Ovary (tissue), 9 donors: ENCODE data around the gene NSMCE1. TPM values are rescaled to one million over a fixed set of nuclear protein-coding genes. Genes with fewer than 3 reads are reported as not detected.
"Not testable (repeated sequence)": the region's sequence is repeated elsewhere in the genome, so short reads cannot be mapped to it uniquely, and the experiment has no call there.

Source experiments
- DNase-seq, 5 donors: peaks; one replicate each; pipeline ENCODE4 v3.0.0-alpha.2; 2019 to 2020
- H3K27ac ChIP-seq, 2 donors: fragments of 200-600 bp; one replicate each; pipeline versions ENCODE4 v1.5.1 to v1.8.0; 2019 to 2022
- H3K27me3 ChIP-seq: fragments of 200-600 bp; one replicate; pipeline ENCODE4 v1.8.0; 2022
- H3K36me3 ChIP-seq: fragments of 200-600 bp; sonication (generic); one replicate; pipeline ENCODE4 v1.5.1; 2019
- H3K4me1 ChIP-seq: one replicate; pipeline ENCODE4 v1.8.1; 2013; ENCODE audit warnings: mild to moderate bottlenecking, moderate library complexity; ENCODE audit not compliant: insufficient read depth
- H3K4me3 ChIP-seq: fragments of 200-600 bp; sonication (generic); one replicate; pipeline ENCODE4 v1.5.1; 2017
- H3K9me3 ChIP-seq, 2 donors: fragments of 200-600 bp in 1 of 2; sonication (generic) in 1 of 2; one replicate each; pipeline versions ENCODE4 v1.5.1 to v1.8.1; 2013 to 2019; ENCODE audit warnings: mild to moderate bottlenecking in 1 of 2, moderate library complexity in 1 of 2
- CTCF ChIP-seq, 3 donors: fragments of 450-650 bp in 2 of 3; fragments of 200-600 bp in 1 of 3; IDR thresholded peaks; one replicate each; pipeline versions ENCODE4 v1.5.1 to v1.8.0; 2016 to 2022; ENCODE audit warnings: antibody characterized with exemption in 3 of 3, mild to moderate bottlenecking in 1 of 3
- EP300 ChIP-seq: sonication (generic); formaldehyde crosslinking; IDR thresholded peaks from one replicate; pipeline ENCODE4 v1.6.1; 2017; ENCODE audit warnings: antibody characterized with exemption
- POLR2A ChIP-seq: fragments of 450-650 bp; IDR thresholded peaks from one replicate; pipeline ENCODE4 v1.6.1; 2017; ENCODE audit warnings: antibody characterized with exemption, mild to moderate bottlenecking, moderate library complexity
- WGBS, 3 donors: extraction: QIAGEN DNeasy Blood & Tissue Kit in 1 of 3; methylation state at CpG; one replicate each; pipeline versions ENCODE4 v1.1.5 to v1.1.7; 2013 to 2017; 5-methylcytosine and 5-hydroxymethylcytosine counted together
- intact Hi-C, 4 donors: fragments of 100-400 bp; cut with DNase I; formaldehyde crosslinking; loops; one replicate each; pipeline versions ENCODE4 v1.11.0 to v1.15.1; 2022 to 2023
- polyA plus RNA-seq, 2 donors: library from polyadenylated mRNA; stranded (reverse); fragments of 200-250 nt in 1 of 2; fragments of 350-450 nt in 1 of 2; fragmentation: Illumina TruSeq in 1 of 2; extraction: RNeasy Lipid Tissue Mini Kit (QIAGEN cat#74804) in 1 of 2; gene quantifications; one replicate each; pipeline ENCODE4 v1.2.3, GENCODE V29; 2013 to 2014
- total RNA-seq, 7 donors: library from RNA; depleted of rRNA in 2 of 7; stranded (reverse); fragments of >200 nt in 2 of 7; fragmentation: NEBNext Ultra II Directional in 3 of 7; extraction: Animal tissue kit (Norgen Biotek cat#: 25700) in 3 of 7; gene quantifications; one replicate each; pipeline versions ENCODE4 v1.1.0 to v1.2.4, GENCODE V29; 2016 to 2023
- donor health status: DM: no; HTN: no; CAD: no; lungs with moderate emphysema.
- donor health status: DM: no; HTN: no; CAD: no.
- donor health status: Bipolar disorder and iron deficiency.
- donor health status: DM: yes; HTN: yes; CAD: no.
- donor health status: DM: no; HTN: no; CAD: no.
- donor health status: DM: yes; HTN: yes; CAD: no.

The NSMCE1 gene
- total and polyA plus RNA-seq, 9 donors: 19.8 to 68.4 (median 51.2) TPM

GRCh38 chr16:27289669-27290068 lies 21.1 kb upstream of the NSMCE1 start:
- 79 to 84% (median 81%) methylated on average over 6 of the region's 6 CpGs for WGBS, 3 donors
- DNase-seq: no peak
- H3K27me3 ChIP-seq: no peaks in the 10 kb centered on the region
- no peak overlapping the region for H3K4me3 ChIP-seq
- H3K4me1 ChIP-seq: no peaks in the 10 kb centered on the region
- TF ChIP-seq EP300: no peak
- TF ChIP-seq CTCF (IDR thresholded peaks at IDR 0.05): no peak
- TF ChIP-seq POLR2A: no peak
- no peaks in the 10 kb centered on the region for H3K9me3 ChIP-seq
- no peaks in the 10 kb centered on the region for H3K36me3 ChIP-seq
- no peak overlapping the region for H3K27ac ChIP-seq
- intact Hi-C loops: loop anchor here in 1 of 4 donors (10.0 kb wide), 1 partner anchor 55 kb away; no protein-coding TSS in a partner anchor

GRCh38 chr16:27288313-27288712 lies 19.7 kb upstream of the NSMCE1 start:
- WGBS, 3 donors: 86 to 90% (median 88%) methylated on average over 6 of the region's 6 CpGs
- H3K27ac ChIP-seq, H3K27me3 ChIP-seq, H3K9me3 ChIP-seq, H3K4me3 ChIP-seq, H3K36me3 ChIP-seq, H3K4me1 ChIP-seq, DNase-seq: not testable (repeated sequence)
- intact Hi-C loops: loop anchor here in 1 of 4 donors (10.0 kb wide), 1 partner anchor 56 kb away; no protein-coding TSS in a partner anchor

GRCh38 chr16:27287887-27288286 lies 19.3 kb upstream of the NSMCE1 start:
- 93 to 94% (median 93%) methylated on average over 11 of the region's 11 CpGs for WGBS, 3 donors
- Histone ChIP-seq H3K27ac (no peak overlapping the region), H3K9me3 (no peaks in the 10 kb centered on the region), H3K4me1 (no peaks in the 10 kb centered on the region), H3K36me3 (no peaks in the 10 kb centered on the region), H3K27me3 (no peaks in the 10 kb centered on the region), H3K4me3 (no peak overlapping the region)
- TF ChIP-seq CTCF (IDR thresholded peaks at IDR 0.05) (no peak), EP300 (no peak), POLR2A (no peak)
- intact Hi-C loops: loop anchor here in 1 of 4 donors (10.0 kb wide), 1 partner anchor 57 kb away; no protein-coding TSS in a partner anchor
- no peak for DNase-seq

GRCh38 chr16:27287051-27287811 lies 18.7 kb upstream of the NSMCE1 start:
- Histone ChIP-seq H3K4me3 (no peak overlapping the region), H3K36me3 (no peaks in the 10 kb centered on the region), H3K27me3 (no peaks in the 10 kb centered on the region), H3K27ac (no peak overlapping the region), H3K4me1 (no peaks in the 10 kb centered on the region), H3K9me3 (no peaks in the 10 kb centered on the region)
- intact Hi-C loops: loop anchor here in 1 of 4 donors (10.0 kb wide), 1 partner anchor 58 kb away; no protein-coding TSS in a partner anchor
- TF ChIP-seq EP300: no peak
- no peak for TF ChIP-seq CTCF (IDR thresholded peaks at IDR 0.05)
- no peak for TF ChIP-seq POLR2A
- 93 to 96% (median 96%) methylated on average over 8 of the region's 8 CpGs for WGBS, 3 donors
- DNase-seq: no peak

- H3K36me3 ChIP-seq: no peaks in the 10 kb centered on the region
- H3K27ac ChIP-seq: no peak overlapping the region
- no peak for TF ChIP-seq CTCF (IDR thresholded peaks at IDR 0.05)
- H3K4me1 ChIP-seq: no peaks in the 10 kb centered on the region
- H3K9me3 ChIP-seq: no peaks in the 10 kb centered on the region
- no peak overlapping the region for H3K4me3 ChIP-seq
- 5 to 24% (median 7%) methylated on average over 4 of the region's 4 CpGs for WGBS, 3 donors
- no peaks in the 10 kb centered on the region for H3K27me3 ChIP-seq
- DNase-seq: no peak
- intact Hi-C loops: loop anchor here in 1 of 4 donors (10.0 kb wide), 1 partner anchor 58 kb away; no protein-coding TSS in a partner anchor
These were observed 17.9 kb upstream of the NSMCE1 start for GRCh38 chr16:27286451-27286850.
